HepG2 (cell line): ENCODE measurements around the gene NOC3L. TPM values are rescaled to one million over a fixed set of nuclear protein-coding genes. Genes with fewer than 3 reads are reported as not detected.

ENCODE experiments used
- EP300 ChIP-seq, 3 experiments: sonication (generic) in 1 of 3; formaldehyde crosslinking in 1 of 3; IDR thresholded peaks; 2 replicates each; pipeline versions ENCODE4 v1.5.1 to v1.6.1; 2011 to 2020; ENCODE audit warnings: low read depth in 2 of 3, low read length in 2 of 3, borderline replicate concordance in 1 of 3, improper control_type of control experiment in 1 of 3, mild to moderate bottlenecking in 1 of 3, missing genetic modification reagents in 1 of 3, moderate library complexity in 1 of 3
- HDAC2 ChIP-seq: sonication (generic); formaldehyde crosslinking; IDR thresholded peaks from 2 replicates; pipeline ENCODE4 v1.4.0; 2020; ENCODE audit warnings: missing genetic modification reagents
- ISL2 ChIP-seq: sonication (generic); formaldehyde crosslinking; IDR thresholded peaks from 2 replicates; pipeline ENCODE4 v1.5.0; 2020; ENCODE audit warnings: missing genetic modification reagents
- KMT2A ChIP-seq: sonication (generic); formaldehyde crosslinking; IDR thresholded peaks from 2 replicates; pipeline ENCODE4 v1.4.0; 2020; ENCODE audit warnings: missing genetic modification reagents
- MAZ ChIP-seq, 2 experiments: sonication (generic) in 1 of 2; formaldehyde crosslinking in 1 of 2; IDR thresholded peaks; 2 replicates each; pipeline versions ENCODE4 v1.5.0 to v1.6.1; 2012 to 2020; ENCODE audit warnings: low read depth in 2 of 2, mild to moderate bottlenecking in 2 of 2, borderline replicate concordance in 1 of 2, improper control_type of control experiment in 1 of 2, low read length in 1 of 2, missing genetic modification reagents in 1 of 2, moderate library complexity in 1 of 2
- MEF2D ChIP-seq: sonication (generic); formaldehyde crosslinking; IDR thresholded peaks from 2 replicates; pipeline ENCODE4 v1.5.1; 2020; ENCODE audit warnings: mild to moderate bottlenecking, missing genetic modification reagents
- NCOA2 ChIP-seq: sonication (generic); formaldehyde crosslinking; IDR thresholded peaks from 2 replicates; pipeline ENCODE4 v1.8.0; 2022; ENCODE audit warnings: inconsistent platforms
- REXO4 ChIP-seq: sonication (generic); formaldehyde crosslinking; IDR thresholded peaks from 2 replicates; pipeline ENCODE4 v1.8.0; 2022; ENCODE audit warnings: missing genetic modification reagents, mild to moderate bottlenecking, borderline replicate concordance
- TCF7 ChIP-seq: sonication (generic); IDR thresholded peaks from 2 replicates; pipeline ENCODE4 v1.6.1; 2016; ENCODE audit warnings: antibody characterized with exemption, low read depth
- ZKSCAN5 ChIP-seq: sonication (generic); formaldehyde crosslinking; IDR thresholded peaks from 2 replicates; pipeline ENCODE4 v1.5.1; 2020; ENCODE audit warnings: mild to moderate bottlenecking, missing genetic modification reagents
- ZNF251 ChIP-seq: sonication (generic); formaldehyde crosslinking; IDR thresholded peaks from 2 replicates; pipeline ENCODE4 v1.9.0; 2021; ENCODE audit warnings: mild to moderate bottlenecking, missing genetic modification reagents
- ZNF629 ChIP-seq: sonication (generic); formaldehyde crosslinking; conservative IDR thresholded peaks from 2 replicates; pipeline ENCODE4 v1.5.0; 2020; ENCODE audit warnings: missing genetic modification reagents
- ZNF768 ChIP-seq: sonication (generic); formaldehyde crosslinking; IDR thresholded peaks from 2 replicates; pipeline ENCODE4 v1.4.0; 2020; ENCODE audit warnings: missing genetic modification reagents
- polyA plus RNA-seq, 8 experiments: library from polyadenylated mRNA; depleted of rRNA in 3 of 8; stranded (reverse) in 7 of 8; unstranded in 1 of 8; fragments of >200 nt; fragmentation: Illumina TruSeq in 4 of 8; extraction: Trizol in 4 of 8; gene quantifications; 2 replicates each; pipeline versions ENCODE4 v1.2.1 to v1.2.3, GENCODE V29; 2011 to 2016; ENCODE audit warnings: low read depth in 4 of 8, missing spikeins in 1 of 8, mixed read lengths in 1 of 8; ENCODE audit not compliant: insufficient read depth in 1 of 8
- total RNA-seq, 5 experiments: library from RNA; depleted of rRNA; stranded (reverse); fragments of >200 nt; fragmentation: Illumina TruSeq; extraction: Trizol; gene quantifications; 2 replicates each; pipeline ENCODE4 v1.2.3, GENCODE V29; 2016; ENCODE audit warnings: low read depth in 1 of 5
- TF ChIP-seq, protein P1 (sequence below): sonication (generic); formaldehyde crosslinking; IDR thresholded peaks from 2 replicates; pipeline ENCODE4 v1.4.0; 2020; ENCODE audit warnings: missing genetic modification reagents
- TF ChIP-seq, protein P2 (sequence below): sonication (generic); formaldehyde crosslinking; IDR thresholded peaks from 2 replicates; pipeline ENCODE4 v1.5.0; 2020; ENCODE audit warnings: mild to moderate bottlenecking, missing genetic modification reagents, moderate library complexity
- TF ChIP-seq, protein P3 (sequence below): sonication (generic); formaldehyde crosslinking; IDR thresholded peaks from 2 replicates; pipeline ENCODE4 v1.5.0; 2020; ENCODE audit warnings: missing genetic modification reagents
- TF ChIP-seq, protein P4 (sequence below): sonication (generic); formaldehyde crosslinking; IDR thresholded peaks from 2 replicates; pipeline ENCODE4 v1.8.1; 2023; ENCODE audit warnings: mild to moderate bottlenecking, moderate library complexity, missing genetic modification reagents
- TF ChIP-seq, protein P5 (sequence below): sonication (generic); formaldehyde crosslinking; IDR thresholded peaks from 2 replicates; pipeline ENCODE4 v1.8.1; 2022; ENCODE audit warnings: mild to moderate bottlenecking, missing genetic modification reagents

Gene NOC3L
- total and polyA plus RNA-seq, 2 of the 13 experiments (the other 11 are each of a cell fraction or from before 2014, with no cell fraction given): 7.8 to 36.6 TPM

DNA sequence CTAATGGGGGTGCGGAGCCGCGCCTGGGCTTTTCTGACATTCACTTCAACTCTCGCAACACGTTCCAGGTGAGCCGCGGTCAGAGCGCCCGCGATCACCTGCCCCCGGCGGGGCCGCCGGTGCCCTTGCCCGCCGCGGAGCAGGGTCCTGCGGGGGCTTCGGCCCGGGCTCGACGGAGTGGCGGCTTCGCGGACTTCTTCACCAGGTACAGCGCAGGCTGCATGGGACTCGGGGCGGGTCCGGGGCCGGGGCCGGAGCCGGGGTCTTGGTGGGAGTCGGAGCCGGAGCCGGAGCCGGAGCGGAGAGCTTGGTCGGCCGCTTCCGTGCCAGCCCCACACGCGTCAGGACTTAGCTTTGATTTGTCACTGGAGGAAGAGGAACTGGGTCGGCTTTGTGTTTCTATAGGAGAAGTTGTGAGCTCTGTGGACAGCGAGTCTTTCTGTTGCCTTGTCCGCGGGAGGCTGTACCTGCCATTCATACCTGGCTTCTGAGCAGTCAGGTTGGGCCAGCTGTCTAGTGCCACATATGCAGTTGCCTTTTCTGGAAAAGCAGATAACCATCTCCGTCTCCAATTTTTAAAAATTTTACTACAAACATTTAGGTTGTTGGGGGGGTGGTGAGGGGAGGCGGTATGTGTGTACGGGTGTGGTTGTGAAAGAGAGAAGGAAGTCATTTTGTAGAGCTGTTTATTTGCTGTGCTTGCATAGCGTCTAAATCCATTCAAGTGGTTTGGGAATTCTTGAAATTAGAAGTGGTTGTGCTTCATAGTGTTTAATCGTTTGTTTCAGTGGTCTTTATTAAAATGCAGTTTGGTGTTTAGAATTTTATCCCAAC, 40.9 kb upstream of the NOC3L start (continued):
- TF ChIP-seq, protein P1, sequence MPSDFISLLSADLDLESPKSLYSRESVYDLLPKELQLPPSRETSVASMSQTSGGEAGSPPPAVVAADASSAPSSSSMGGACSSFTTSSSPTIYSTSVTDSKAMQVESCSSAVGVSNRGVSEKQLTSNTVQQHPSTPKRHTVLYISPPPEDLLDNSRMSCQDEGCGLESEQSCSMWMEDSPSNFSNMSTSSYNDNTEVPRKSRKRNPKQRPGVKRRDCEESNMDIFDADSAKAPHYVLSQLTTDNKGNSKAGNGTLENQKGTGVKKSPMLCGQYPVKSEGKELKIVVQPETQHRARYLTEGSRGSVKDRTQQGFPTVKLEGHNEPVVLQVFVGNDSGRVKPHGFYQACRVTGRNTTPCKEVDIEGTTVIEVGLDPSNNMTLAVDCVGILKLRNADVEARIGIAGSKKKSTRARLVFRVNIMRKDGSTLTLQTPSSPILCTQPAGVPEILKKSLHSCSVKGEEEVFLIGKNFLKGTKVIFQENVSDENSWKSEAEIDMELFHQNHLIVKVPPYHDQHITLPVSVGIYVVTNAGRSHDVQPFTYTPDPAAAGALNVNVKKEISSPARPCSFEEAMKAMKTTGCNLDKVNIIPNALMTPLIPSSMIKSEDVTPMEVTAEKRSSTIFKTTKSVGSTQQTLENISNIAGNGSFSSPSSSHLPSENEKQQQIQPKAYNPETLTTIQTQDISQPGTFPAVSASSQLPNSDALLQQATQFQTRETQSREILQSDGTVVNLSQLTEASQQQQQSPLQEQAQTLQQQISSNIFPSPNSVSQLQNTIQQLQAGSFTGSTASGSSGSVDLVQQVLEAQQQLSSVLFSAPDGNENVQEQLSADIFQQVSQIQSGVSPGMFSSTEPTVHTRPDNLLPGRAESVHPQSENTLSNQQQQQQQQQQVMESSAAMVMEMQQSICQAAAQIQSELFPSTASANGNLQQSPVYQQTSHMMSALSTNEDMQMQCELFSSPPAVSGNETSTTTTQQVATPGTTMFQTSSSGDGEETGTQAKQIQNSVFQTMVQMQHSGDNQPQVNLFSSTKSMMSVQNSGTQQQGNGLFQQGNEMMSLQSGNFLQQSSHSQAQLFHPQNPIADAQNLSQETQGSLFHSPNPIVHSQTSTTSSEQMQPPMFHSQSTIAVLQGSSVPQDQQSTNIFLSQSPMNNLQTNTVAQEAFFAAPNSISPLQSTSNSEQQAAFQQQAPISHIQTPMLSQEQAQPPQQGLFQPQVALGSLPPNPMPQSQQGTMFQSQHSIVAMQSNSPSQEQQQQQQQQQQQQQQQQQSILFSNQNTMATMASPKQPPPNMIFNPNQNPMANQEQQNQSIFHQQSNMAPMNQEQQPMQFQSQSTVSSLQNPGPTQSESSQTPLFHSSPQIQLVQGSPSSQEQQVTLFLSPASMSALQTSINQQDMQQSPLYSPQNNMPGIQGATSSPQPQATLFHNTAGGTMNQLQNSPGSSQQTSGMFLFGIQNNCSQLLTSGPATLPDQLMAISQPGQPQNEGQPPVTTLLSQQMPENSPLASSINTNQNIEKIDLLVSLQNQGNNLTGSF (CRISPR knock-in tag): no peak
- 0 out of 4 replicates have a peak, but pooled peaks of 1 of the 2 experiments have one; percentile 12 for TF ChIP-seq EP300 (IDR thresholded peaks at IDR 0.05; ENCODE audit: low read depth in 2 of 2, low read length in 2 of 2)
- no peak for TF ChIP-seq EP300 (CRISPR knock-in tag; IDR thresholded peaks at IDR 0.05; ENCODE audit: borderline replicate concordance)
- TF ChIP-seq NCOA2 (CRISPR knock-in tag): no peak
- no peak for TF ChIP-seq ISL2 (CRISPR knock-in tag)
- TF ChIP-seq KMT2A (CRISPR knock-in tag): 0 out of 2 replicates have a peak, but pooled peaks have one; percentile 15
- TF ChIP-seq ZNF251 (CRISPR knock-in tag): no peak
- TF ChIP-seq, protein P2, sequence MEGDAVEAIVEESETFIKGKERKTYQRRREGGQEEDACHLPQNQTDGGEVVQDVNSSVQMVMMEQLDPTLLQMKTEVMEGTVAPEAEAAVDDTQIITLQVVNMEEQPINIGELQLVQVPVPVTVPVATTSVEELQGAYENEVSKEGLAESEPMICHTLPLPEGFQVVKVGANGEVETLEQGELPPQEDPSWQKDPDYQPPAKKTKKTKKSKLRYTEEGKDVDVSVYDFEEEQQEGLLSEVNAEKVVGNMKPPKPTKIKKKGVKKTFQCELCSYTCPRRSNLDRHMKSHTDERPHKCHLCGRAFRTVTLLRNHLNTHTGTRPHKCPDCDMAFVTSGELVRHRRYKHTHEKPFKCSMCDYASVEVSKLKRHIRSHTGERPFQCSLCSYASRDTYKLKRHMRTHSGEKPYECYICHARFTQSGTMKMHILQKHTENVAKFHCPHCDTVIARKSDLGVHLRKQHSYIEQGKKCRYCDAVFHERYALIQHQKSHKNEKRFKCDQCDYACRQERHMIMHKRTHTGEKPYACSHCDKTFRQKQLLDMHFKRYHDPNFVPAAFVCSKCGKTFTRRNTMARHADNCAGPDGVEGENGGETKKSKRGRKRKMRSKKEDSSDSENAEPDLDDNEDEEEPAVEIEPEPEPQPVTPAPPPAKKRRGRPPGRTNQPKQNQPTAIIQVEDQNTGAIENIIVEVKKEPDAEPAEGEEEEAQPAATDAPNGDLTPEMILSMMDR (CRISPR knock-in tag): 0 out of 2 replicates have a peak, but pooled peaks have one; percentile 6
- TF ChIP-seq TCF7: no peak
- no peak for TF ChIP-seq MEF2D
- 0 out of 2 replicates have a peak, but pooled peaks have one; percentile 11 for TF ChIP-seq ZNF768
- TF ChIP-seq ZNF629 (CRISPR knock-in tag): no peak
- TF ChIP-seq ZKSCAN5: no peak
- TF ChIP-seq HDAC2 (CRISPR knock-in tag): no peak
- TF ChIP-seq, protein P3, sequence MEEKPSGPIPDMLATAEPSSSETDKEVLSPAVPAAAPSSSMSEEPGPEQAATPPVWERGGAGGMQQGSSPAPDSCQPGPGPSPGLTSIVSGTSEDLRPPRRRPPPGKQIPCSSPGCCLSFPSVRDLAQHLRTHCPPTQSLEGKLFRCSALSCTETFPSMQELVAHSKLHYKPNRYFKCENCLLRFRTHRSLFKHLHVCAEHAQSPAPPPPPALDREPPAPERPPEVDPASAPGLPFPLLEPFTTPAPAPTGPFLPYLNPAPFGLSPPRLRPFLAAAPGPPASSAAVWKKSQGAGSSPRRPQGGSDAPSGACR: no peak
- TF ChIP-seq REXO4 (CRISPR knock-in tag): no peak
- TF ChIP-seq, protein P4, sequence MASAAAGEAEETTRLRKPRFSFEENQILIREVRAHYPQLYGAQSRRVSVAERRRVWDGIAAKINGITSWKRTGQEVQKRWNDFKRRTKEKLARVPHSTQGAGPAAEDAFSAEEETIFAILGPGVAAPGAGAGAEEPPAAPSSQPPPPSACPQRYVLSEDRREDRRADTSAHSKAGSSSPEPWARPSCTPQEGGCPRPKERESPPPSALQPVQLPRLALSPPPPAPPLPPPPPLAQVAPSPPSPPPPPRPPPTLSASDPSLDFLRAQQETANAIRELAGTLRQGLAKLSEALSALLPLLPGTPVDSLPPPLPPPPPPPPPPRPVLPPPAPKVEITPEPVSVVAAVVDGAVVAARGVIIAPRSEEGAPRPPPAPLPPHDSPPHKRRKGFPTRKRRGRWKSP (CRISPR knock-in tag): no peak
- TF ChIP-seq MAZ (IDR thresholded peaks at IDR 0.05; ENCODE audit: borderline replicate concordance, low read depth, low read length): no peak
- TF ChIP-seq MAZ (CRISPR knock-in tag; IDR thresholded peaks at IDR 0.05; ENCODE audit: low read depth): 0 out of 2 replicates have a peak, but pooled peaks have one; percentile 30
- TF ChIP-seq, protein P5, sequence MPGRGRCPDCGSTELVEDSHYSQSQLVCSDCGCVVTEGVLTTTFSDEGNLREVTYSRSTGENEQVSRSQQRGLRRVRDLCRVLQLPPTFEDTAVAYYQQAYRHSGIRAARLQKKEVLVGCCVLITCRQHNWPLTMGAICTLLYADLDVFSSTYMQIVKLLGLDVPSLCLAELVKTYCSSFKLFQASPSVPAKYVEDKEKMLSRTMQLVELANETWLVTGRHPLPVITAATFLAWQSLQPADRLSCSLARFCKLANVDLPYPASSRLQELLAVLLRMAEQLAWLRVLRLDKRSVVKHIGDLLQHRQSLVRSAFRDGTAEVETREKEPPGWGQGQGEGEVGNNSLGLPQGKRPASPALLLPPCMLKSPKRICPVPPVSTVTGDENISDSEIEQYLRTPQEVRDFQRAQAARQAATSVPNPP (CRISPR knock-in tag): no peak
